ENCODE measurements around the gene USP12.

The USP12 gene

DNA sequence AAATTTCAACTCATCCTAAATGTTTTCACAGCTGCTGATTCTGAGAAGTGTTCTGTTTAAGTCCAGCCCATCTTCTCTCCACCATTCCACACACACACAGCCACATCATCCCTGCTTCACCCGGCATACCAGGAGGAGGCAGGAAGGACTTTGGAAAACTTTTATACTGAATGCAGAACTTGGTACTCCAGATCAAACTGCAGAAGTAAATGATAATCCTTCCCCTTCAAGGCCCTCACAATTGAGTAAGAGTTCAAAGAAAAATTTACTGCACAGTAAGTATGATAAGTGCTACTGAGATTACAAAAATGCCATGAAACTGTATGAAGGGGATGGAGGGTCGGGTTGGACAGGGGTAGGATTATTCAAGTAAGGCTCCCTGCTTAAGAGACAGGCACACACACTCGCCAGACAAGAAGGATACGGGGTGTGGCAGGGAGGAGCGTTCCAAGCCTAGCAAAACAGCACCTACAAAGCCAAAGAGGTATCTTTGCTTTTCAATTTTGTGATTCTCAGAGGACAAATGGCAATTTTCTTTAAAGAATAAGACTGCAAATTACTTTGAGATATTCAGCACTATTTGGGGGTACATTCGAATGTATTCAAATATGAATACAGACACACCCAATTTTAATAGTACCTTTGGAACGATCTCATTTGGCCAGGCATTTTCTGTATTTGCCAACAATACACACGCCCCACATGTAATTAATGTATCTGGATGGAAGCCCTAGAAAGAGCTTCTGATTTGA lies 2.5 kb downstream of the USP12 start:
- Histone ChIP-seq H3K4me1 (ENCODE audit: control insufficient read depth, insufficient read depth, low read length) (peaks cover 23% of the 10 kb centered on the region), H3K9me3 (ENCODE audit: control insufficient read depth, insufficient read depth, low read depth, low read length) (no peaks in the 10 kb centered on the region), H3K36me3 (ENCODE audit: control insufficient read depth, insufficient read depth, low read length) (no peaks in the 10 kb centered on the region), H3K9ac (ENCODE audit: low read length) (no peak overlapping the region), H3K27me3 (ENCODE audit: control insufficient read depth, insufficient read depth, low read length) (no peaks in the 10 kb centered on the region), H3K27ac (ENCODE audit: low read depth, low read length) (no peak overlapping the region), H3K4me3 (ENCODE audit: low read depth, low read length) (no peak overlapping the region)

DNA sequence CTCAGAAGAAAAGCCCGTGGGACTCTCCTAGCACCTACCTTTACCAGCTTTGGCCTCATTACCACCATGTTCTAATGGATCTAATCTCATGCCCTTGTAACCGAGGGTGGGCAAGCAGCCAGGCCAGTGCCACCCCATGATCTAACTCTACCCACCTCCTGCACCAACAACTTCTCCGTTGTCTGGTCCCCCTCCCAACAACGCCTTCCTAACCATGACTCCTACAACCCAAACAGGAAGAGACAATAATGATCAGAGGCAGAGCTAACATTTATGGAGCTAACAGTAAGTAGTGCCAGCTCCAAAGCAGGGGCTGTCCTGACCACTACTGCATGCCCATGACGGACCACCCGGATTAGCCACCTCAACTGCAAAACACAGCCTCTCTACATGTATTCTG lies 3.5 kb downstream of the USP12 start:
- Histone ChIP-seq H3K4me3 (ENCODE audit: low read depth, low read length) (no peak overlapping the region), H3K9ac (ENCODE audit: low read length) (no peak overlapping the region)

DNA sequence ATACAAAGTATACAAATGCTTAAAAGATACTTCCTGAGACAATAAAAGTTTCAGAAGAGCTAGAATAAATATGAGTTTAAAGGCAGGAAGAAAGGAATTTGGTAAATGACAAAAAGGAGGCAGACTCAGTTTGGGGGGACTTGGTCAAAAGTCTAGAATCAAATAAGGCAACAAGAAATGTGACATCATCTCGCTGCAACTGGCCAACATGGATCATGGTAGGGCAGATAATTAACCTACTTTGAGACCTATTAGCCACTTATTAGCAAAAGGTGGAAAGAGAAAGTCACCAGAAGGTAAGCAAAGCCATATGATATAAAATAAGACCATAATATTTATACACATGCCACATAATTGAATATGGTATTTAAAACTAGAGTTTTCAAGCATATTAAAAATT lies 5.3 kb downstream of the USP12 start:
- Histone ChIP-seq H3K9me3 (ENCODE audit: control insufficient read depth, insufficient read depth, low read depth, low read length) (no peaks in the 10 kb centered on the region), H3K4me3 (ENCODE audit: low read depth, low read length) (no peak overlapping the region), H3K27me3 (ENCODE audit: control insufficient read depth, insufficient read depth, low read length) (no peaks in the 10 kb centered on the region), H3K9ac (ENCODE audit: low read length) (no peak overlapping the region), H3K27ac (ENCODE audit: low read depth, low read length) (no peak overlapping the region), H3K36me3 (ENCODE audit: control insufficient read depth, insufficient read depth, low read length) (no peaks in the 10 kb centered on the region), H3K4me1 (ENCODE audit: control insufficient read depth, insufficient read depth, low read length) (peaks cover 23% of the 10 kb centered on the region)

More for the DNA sequence above, 3.5 kb downstream of the USP12 start:
- H3K4me1 ChIP-seq (ENCODE audit: control insufficient read depth, insufficient read depth, low read length): peaks cover 23% of the 10 kb centered on the region
- no peaks in the 10 kb centered on the region for H3K27me3 ChIP-seq (ENCODE audit: control insufficient read depth, insufficient read depth, low read length)
- H3K9me3 ChIP-seq (ENCODE audit: control insufficient read depth, insufficient read depth, low read depth, low read length): no peaks in the 10 kb centered on the region
- H3K27ac ChIP-seq (ENCODE audit: low read depth, low read length): no peak overlapping the region
- no peaks in the 10 kb centered on the region for H3K36me3 ChIP-seq (ENCODE audit: control insufficient read depth, insufficient read depth, low read length)

DNA sequence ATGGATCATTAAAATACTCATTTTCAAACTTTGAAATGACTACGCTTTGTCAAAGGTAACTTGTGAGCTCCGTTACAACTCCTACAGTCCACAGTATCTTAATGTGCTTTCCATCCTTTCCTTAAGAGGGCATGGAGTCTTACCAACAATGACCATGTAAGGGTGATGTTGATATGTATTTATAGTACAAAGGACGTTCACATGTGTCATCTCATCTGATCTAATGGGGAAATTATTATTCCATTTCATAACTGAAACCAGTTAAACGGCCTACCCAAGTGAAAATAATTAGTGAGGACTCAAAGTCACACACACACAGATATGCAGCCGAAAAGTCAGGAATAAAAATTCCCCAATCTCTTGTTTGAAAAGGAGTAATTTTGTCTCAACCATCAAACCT lies 9.6 kb downstream of the USP12 start:
- Histone ChIP-seq H3K4me3 (ENCODE audit: low read depth, low read length) (no peak overlapping the region), H3K36me3 (ENCODE audit: control insufficient read depth, insufficient read depth, low read length) (0 out of 2 replicates have a peak, but pooled peaks cover 2% of the 10 kb centered on the region), H3K27me3 (ENCODE audit: control insufficient read depth, insufficient read depth, low read length) (no peaks in the 10 kb centered on the region), H3K9ac (ENCODE audit: low read length) (no peak overlapping the region), H3K9me3 (ENCODE audit: control insufficient read depth, insufficient read depth, low read depth, low read length) (peaks cover 9% of the 10 kb centered on the region), H3K4me1 (ENCODE audit: control insufficient read depth, insufficient read depth, low read length) (peaks cover 15% of the 10 kb centered on the region; the same call in 1 of the 2 replicates), H3K27ac (ENCODE audit: low read depth, low read length) (no peak overlapping the region)

DNA sequence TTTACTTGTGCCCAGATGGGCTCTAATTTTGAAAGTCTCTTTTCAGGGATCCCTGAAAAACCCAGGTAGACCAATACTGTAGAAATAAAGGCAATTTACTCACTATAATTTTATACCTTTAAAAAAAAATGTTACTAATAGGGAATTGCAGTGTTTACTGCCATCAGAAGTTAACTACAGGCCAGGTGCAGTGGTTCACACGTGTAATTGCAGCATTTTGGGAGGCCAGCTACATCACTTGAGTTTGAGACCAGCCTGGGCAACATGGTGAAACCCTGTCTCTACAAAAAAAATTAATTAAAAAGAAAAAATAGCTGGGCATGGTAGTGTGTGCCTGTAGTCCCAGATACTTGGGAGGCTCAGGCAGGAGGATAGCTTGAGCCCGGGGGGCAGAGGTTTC lies 10.2 kb downstream of the USP12 start:
- no peak overlapping the region for H3K27ac ChIP-seq (ENCODE audit: low read depth, low read length)
- 0 out of 2 replicates have a peak, but pooled peaks cover 2% of the 10 kb centered on the region for H3K36me3 ChIP-seq (ENCODE audit: control insufficient read depth, insufficient read depth, low read length)
- H3K9ac ChIP-seq (ENCODE audit: low read length): no peak overlapping the region
- no peaks in the 10 kb centered on the region for H3K27me3 ChIP-seq (ENCODE audit: control insufficient read depth, insufficient read depth, low read length)
- H3K4me3 ChIP-seq (ENCODE audit: low read depth, low read length): no peak overlapping the region
- H3K4me1 ChIP-seq (ENCODE audit: control insufficient read depth, insufficient read depth, low read length): peaks cover 15% of the 10 kb centered on the region; the same call in 1 of the 2 replicates
- H3K9me3 ChIP-seq (ENCODE audit: control insufficient read depth, insufficient read depth, low read depth, low read length): peaks cover 12% of the 10 kb centered on the region

DNA sequence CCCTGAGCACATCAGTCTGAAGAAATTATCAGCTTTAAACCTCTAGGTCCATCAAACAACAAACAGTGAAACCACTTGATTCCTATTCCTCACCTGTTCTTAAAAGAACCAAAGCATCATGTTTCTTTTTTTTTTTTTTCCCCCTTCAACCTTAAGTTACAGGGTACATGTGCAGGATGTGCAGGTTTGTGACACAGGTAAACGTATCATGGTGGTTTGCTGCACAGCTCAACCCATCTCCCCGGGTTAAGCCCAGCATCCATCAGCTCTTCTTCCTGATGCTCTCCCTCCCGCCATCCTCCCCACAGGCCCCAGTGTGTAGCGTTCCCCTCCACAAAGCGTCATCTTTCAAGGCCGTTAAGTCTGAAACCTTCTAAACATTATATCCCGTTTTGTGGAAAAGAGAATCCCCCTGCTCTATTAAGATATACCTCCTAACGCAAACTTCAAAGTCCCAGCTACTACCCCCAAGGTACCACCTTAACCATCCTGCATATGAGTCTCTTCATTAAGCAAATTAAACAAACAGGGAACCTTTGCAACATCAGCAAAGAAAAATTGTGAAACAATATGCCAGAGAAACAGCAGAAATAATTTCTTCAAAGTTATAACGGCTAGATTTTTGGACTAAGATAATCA lies 10.8 kb downstream of the USP12 start:
- no peaks in the 10 kb centered on the region for H3K27me3 ChIP-seq (ENCODE audit: control insufficient read depth, insufficient read depth, low read length)
- H3K36me3 ChIP-seq (ENCODE audit: control insufficient read depth, insufficient read depth, low read length): 0 out of 2 replicates have a peak, but pooled peaks cover 2% of the 10 kb centered on the region
- H3K9me3 ChIP-seq (ENCODE audit: control insufficient read depth, insufficient read depth, low read depth, low read length): peaks cover 12% of the 10 kb centered on the region
- H3K4me3 ChIP-seq (ENCODE audit: low read depth, low read length): no peak overlapping the region
- peaks cover 15% of the 10 kb centered on the region; the same call in 1 of the 2 replicates for H3K4me1 ChIP-seq (ENCODE audit: control insufficient read depth, insufficient read depth, low read length)
- H3K9ac ChIP-seq (ENCODE audit: low read length): no peak overlapping the region
- no peak overlapping the region for H3K27ac ChIP-seq (ENCODE audit: low read depth, low read length)

DNA sequence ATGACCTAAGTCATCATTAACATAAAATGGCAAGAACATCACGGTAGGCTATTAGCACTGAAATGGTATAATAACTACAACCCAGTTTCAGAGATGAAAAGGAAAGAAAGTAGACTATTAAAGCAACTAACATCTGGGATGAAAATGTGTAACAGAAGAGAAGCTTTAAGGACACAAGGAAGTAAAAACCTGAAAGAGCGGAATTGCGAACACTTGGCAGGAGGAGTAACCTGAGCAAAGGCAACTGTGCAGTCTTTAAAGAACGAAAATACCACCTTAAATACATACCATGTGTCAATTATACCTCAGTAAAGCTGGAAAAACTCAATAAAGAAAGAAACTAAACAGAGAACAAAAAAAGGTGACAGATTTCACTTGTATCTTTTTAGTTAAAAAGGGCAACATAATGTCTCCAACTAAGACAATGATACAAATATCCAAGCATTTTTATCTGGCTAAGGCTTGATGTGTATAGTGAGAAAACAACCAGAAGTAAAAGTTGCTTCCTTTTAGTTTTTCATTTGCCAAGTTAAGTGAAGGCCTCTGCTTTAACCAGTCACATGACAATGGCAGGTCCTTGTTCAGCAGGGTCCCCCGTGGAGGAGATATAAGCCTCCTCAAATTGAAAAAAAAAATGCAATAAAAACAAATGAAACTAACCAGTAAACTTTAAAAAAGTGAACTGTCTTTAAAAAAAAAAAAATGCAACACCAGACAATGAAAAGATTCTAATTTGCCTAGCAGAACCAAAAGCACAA lies 11.6 kb downstream of the USP12 start:
- Histone ChIP-seq H3K4me1 (ENCODE audit: control insufficient read depth, insufficient read depth, low read length) (peaks cover 15% of the 10 kb centered on the region; the same call in 1 of the 2 replicates), H3K27me3 (ENCODE audit: control insufficient read depth, insufficient read depth, low read length) (no peaks in the 10 kb centered on the region), H3K4me3 (ENCODE audit: low read depth, low read length) (no peak overlapping the region), H3K27ac (ENCODE audit: low read depth, low read length) (no peak overlapping the region), H3K9me3 (ENCODE audit: control insufficient read depth, insufficient read depth, low read depth, low read length) (peaks cover 12% of the 10 kb centered on the region), H3K36me3 (ENCODE audit: control insufficient read depth, insufficient read depth, low read length) (0 out of 2 replicates have a peak, but pooled peaks cover 2% of the 10 kb centered on the region), H3K9ac (ENCODE audit: low read length) (no peak overlapping the region)

DNA sequence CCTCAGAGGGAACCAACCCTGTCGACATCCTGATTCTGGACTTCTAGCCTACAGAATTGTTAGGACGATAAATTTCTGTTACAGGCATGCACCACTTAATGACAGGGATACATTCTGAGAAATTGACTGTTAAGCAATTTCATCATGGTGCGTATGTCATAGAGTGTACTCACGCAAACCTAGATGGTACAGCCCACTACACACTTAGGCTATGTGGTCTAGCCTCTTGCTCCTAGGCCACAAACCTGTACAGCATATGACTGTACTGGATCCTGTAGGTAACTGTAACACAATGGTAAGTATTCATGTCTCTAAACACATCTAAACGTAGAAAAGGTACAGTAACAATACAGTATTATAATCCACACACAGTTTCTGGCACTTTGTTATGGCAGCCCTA lies 13.3 kb downstream of the USP12 start:
- peaks cover 15% of the 10 kb centered on the region; the same call in 1 of the 2 replicates for H3K4me1 ChIP-seq (ENCODE audit: control insufficient read depth, insufficient read depth, low read length)
- H3K36me3 ChIP-seq (ENCODE audit: control insufficient read depth, insufficient read depth, low read length): 0 out of 2 replicates have a peak, but pooled peaks cover 2% of the 10 kb centered on the region
- H3K4me3 ChIP-seq (ENCODE audit: low read depth, low read length): no peak overlapping the region
- peaks cover 12% of the 10 kb centered on the region for H3K9me3 ChIP-seq (ENCODE audit: control insufficient read depth, insufficient read depth, low read depth, low read length)
- no peak overlapping the region for H3K9ac ChIP-seq (ENCODE audit: low read length)
- no peak overlapping the region for H3K27ac ChIP-seq (ENCODE audit: low read depth, low read length)
- H3K27me3 ChIP-seq (ENCODE audit: control insufficient read depth, insufficient read depth, low read length): no peaks in the 10 kb centered on the region

DNA sequence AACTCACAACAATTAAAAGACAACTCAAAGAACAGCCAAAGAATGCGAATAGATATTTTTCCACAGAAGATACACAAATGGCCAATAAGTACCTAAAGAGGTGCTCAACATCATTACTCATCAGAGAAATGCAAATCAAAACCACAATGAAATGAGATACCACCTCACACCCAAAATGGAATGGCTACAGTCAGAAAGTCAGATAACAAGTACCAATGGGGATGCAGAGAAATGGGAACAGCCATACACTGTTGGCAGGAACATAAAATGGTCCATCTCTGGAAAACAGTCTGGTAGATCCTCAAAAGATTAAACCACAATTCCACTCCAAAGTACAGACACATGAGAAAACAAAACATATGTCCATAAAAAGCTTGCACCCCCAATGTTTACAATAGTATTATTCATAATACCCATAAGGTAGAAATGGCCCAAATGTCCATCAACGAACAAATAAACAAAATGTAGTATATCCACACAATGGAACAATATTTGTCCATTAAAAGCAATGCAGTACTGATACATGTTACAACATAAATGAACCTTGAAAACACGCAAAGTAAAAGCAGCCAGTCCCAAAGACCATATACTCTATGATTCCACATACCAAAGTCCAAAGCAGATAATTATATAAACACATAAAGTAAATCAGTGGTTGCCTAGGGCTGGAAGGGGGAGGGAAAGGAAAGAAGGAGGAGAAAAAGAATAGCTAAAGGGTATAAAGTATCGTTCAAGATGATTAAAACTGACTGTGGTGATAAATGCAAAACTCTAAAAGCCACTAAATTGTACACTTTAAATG lies 19.6 kb downstream of the USP12 start:
- Histone ChIP-seq H3K27me3 (ENCODE audit: control insufficient read depth, insufficient read depth, low read length) (no peaks in the 10 kb centered on the region), H3K4me3 (ENCODE audit: low read depth, low read length) (no peak overlapping the region), H3K9me3 (ENCODE audit: control insufficient read depth, insufficient read depth, low read depth, low read length) (peaks cover 4% of the 10 kb centered on the region; the same call in 1 of the 2 replicates), H3K36me3 (ENCODE audit: control insufficient read depth, insufficient read depth, low read length) (no peaks in the 10 kb centered on the region), H3K27ac (ENCODE audit: low read depth, low read length) (no peak overlapping the region), H3K4me1 (ENCODE audit: control insufficient read depth, insufficient read depth, low read length) (no peaks in the 10 kb centered on the region), H3K9ac (ENCODE audit: low read length) (no peak overlapping the region)

DNA sequence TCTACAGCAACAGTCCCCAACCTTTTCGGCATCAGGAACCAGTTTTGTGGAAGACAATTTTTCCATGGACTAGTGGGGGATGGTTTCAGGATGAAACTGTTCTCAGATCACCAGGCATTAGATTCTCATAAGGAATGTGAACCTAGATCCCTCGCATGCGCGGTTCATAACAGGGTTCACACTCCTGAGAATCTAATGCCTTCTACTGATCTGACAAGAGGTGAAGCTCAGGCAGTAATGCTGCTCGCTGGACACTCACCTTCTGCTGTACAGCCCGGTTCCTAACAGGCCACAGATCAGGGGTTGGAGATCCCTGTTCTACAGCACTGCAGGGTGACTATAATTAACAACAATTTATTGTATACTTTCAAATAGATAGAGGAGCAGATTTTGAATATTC lies 21.9 kb downstream of the USP12 start:
- Histone ChIP-seq H3K4me1 (ENCODE audit: control insufficient read depth, insufficient read depth, low read length) (no peaks in the 10 kb centered on the region), H3K27me3 (ENCODE audit: control insufficient read depth, insufficient read depth, low read length) (no peaks in the 10 kb centered on the region), H3K4me3 (ENCODE audit: low read depth, low read length) (no peak overlapping the region), H3K9me3 (ENCODE audit: control insufficient read depth, insufficient read depth, low read depth, low read length) (no peaks in the 10 kb centered on the region), H3K36me3 (ENCODE audit: control insufficient read depth, insufficient read depth, low read length) (no peaks in the 10 kb centered on the region), H3K27ac (ENCODE audit: low read depth, low read length) (no peak overlapping the region), H3K9ac (ENCODE audit: low read length) (no peak overlapping the region)

Data from HUES6 (cell line).